GM18499 (cell line): Measurements from ENCODE around the gene E2F4.

ENCODE experiments used
- ATAC-seq: cut with Tn5 transposase; IDR thresholded peaks from one replicate; pipeline ENCODE4 v1.9.1; 2021; ENCODE audit warnings: moderate number of reproducible peaks; ENCODE audit not compliant: insufficient read depth, unreplicated experiment

The E2F4 gene

GRCh38 chr16:67190448-67191399, 1.2 kb upstream of the E2F4 start:
- no peak for ATAC-seq

- peak; percentile 3 for ATAC-seq
These were observed 452 bp upstream of the E2F4 start for GRCh38 chr16:67191411-67191994.

- ATAC-seq, result no peak
These were observed 916 bp downstream of the E2F4 start for GRCh38 chr16:67192781-67193361.

GRCh38 chr16:67193536-67193935, 1.6 kb downstream of the E2F4 start:
- ATAC-seq, result no peak

GRCh38 chr16:67194260-67194659, 2.3 kb downstream of the E2F4 start:
- ATAC-seq, result no peak

GRCh38 chr16:67195676-67196075, 3.7 kb downstream of the E2F4 start:
- ATAC-seq, result no peak

- no peak for ATAC-seq
These were observed 4.9 kb downstream of the E2F4 start for GRCh38 chr16:67196881-67197280.

GRCh38 chr16:67197704-67198103, 5.7 kb downstream of the E2F4 start:
- no peak for ATAC-seq

- no peak for ATAC-seq
These were observed 6.3 kb downstream of the E2F4 start for GRCh38 chr16:67198238-67198734.

- ATAC-seq, result no peak
These were observed 7.3 kb downstream of the E2F4 start, which contains the start of gene ELMO3 for GRCh38 chr16:67199011-67199807. Gene ELMO3, plus strand, starts transcription at chr16:67199131. Its CDS starts 196 bp downstream, at chr16:67199327.

GRCh38 chr16:67199808-67200198, 7.8 kb downstream of the E2F4 start:
- no peak for ATAC-seq

GRCh38 chr16:67200491-67200890, 8.5 kb downstream of the E2F4 start:
- no peak for ATAC-seq

- ATAC-seq, result no peak
These were observed 9.7 kb downstream of the E2F4 start for GRCh38 chr16:67201411-67202345.

GRCh38 chr16:67202426-67202825, 10.5 kb downstream of the E2F4 start:
- ATAC-seq, result no peak

- ATAC-seq, result no peak
These were observed 11.1 kb downstream of the E2F4 start for GRCh38 chr16:67202956-67203493.

- no peak for ATAC-seq
These were observed 12.1 kb downstream of the E2F4 start for GRCh38 chr16:67204076-67204475.

- no peak for ATAC-seq
These were observed 14.3 kb downstream of the E2F4 start for GRCh38 chr16:67206129-67206837.

GRCh38 chr16:67206838-67207248, 14.9 kb downstream of the E2F4 start:
- no peak for ATAC-seq
